HCT116 (cell line): ENCODE measurements around the gene RFX1. TPM values are rescaled to one million over a fixed set of nuclear protein-coding genes. Genes with fewer than 3 reads are reported as not detected.

Experiments
- ATAC-seq: fragments of 200-7000 bp; cut with Tn5 transposase; 2 replicates; pipeline ENCODE4 v1.9.1; 2020; ENCODE audit warnings: mild to moderate bottlenecking, moderate library complexity
- BruUV-seq: library from RNA; stranded (reverse); fragments of 400-500 nt; replicated peaks from 2 replicates; lab custom pipeline; 2021; lab: Mats Ljungman, UMichigan
- CTCF ChIA-PET: fragments of 300-600 bp; sonication (Branson Sonifier 250); formaldehyde crosslinking; loops from one replicate; lab custom pipeline; 2021; ENCODE audit warnings: antibody characterized with exemption; lab: Charles Lee
- POLR2A ChIA-PET: fragments of 300-600, 350-600 bp; sonication (Branson Sonifier 250); formaldehyde crosslinking; loops from one replicate; lab custom pipeline; 2021; ENCODE audit warnings: antibody characterized with exemption; lab: Charles Lee
- RAD21 ChIA-PET, 2 experiments: fragments of 300-600 bp; sonication (Branson Sonifier 250); formaldehyde crosslinking; loops; one replicate each; lab custom pipeline; 2023; ENCODE audit warnings: low total read pairs in 2 of 2; ENCODE audit not compliant: uncharacterized antibody in 2 of 2, unreplicated experiment in 2 of 2, low non-redundant PET in 1 of 2; lab: Charles Lee
- DNase-seq: peaks from one replicate; pipeline ENCODE4 v3.0.0-alpha.2; 2010; ENCODE audit warnings: low read depth, low spot score
- H2AFZ ChIP-seq: fragments of 200-600 bp; shearing (Covaris generic), sonication (generic); 2 replicates; pipeline ENCODE4 v1.6.1; 2017; ENCODE audit warnings: low read depth, mixed run types, mixed read lengths, antibody characterized with exemption, low read length; ENCODE audit not compliant: poor library complexity, severe bottlenecking
- H3K27ac ChIP-seq: 2 replicates; pipeline ENCODE4 v1.5.1; 2012; ENCODE audit warnings: low read depth, low read length
- H3K27me3 ChIP-seq: fragments of 200-600 bp; sonication (generic); 2 replicates; pipeline ENCODE4 v1.6.1; 2016; ENCODE audit warnings: mixed run types, low read length, mixed read lengths; ENCODE audit not compliant: insufficient read depth
- H3K36me3 ChIP-seq, 2 experiments: fragments of 200-500 bp in 1 of 2; fragments of 200-600 bp in 1 of 2; sonication (Bioruptor generic) in 1 of 2; sonication (generic) in 1 of 2; 2 replicates each; pipeline versions ENCODE4 v1.5.1 to v1.6.1; 2014 to 2016; ENCODE audit warnings: low read length in 2 of 2, inconsistent platforms in 1 of 2, mixed read lengths in 1 of 2, mixed run types in 1 of 2; ENCODE audit not compliant: insufficient read depth in 2 of 2, control insufficient read depth in 1 of 2
- H3K4me1 ChIP-seq, 2 experiments: fragments of 200-600 bp in 1 of 2; sonication (generic) in 1 of 2; 2 replicates each; pipeline versions ENCODE4 v1.5.1 to v1.6.1; 2012 to 2017; ENCODE audit warnings: low read length in 2 of 2, inconsistent platforms in 1 of 2, mild to moderate bottlenecking in 1 of 2, mixed read lengths in 1 of 2, mixed run types in 1 of 2, moderate library complexity in 1 of 2; ENCODE audit not compliant: insufficient read depth in 2 of 2, control insufficient read depth in 1 of 2
- H3K4me2 ChIP-seq: fragments of 200-600 bp; sonication (generic); 2 replicates; pipeline ENCODE4 v1.6.1; 2017; ENCODE audit warnings: mixed run types, low read length, mixed read lengths
- H3K4me3 ChIP-seq, 2 experiments: fragments of 200-600 bp in 1 of 2; sonication (generic) in 1 of 2; replicated peaks in 1 of 2; 2 replicates each; pipeline ENCODE4 v1.5.1; 2011 to 2016; ENCODE audit warnings: low read length in 2 of 2, control low read depth in 1 of 2, low read depth in 1 of 2, mild to moderate bottlenecking in 1 of 2, mixed read lengths in 1 of 2, mixed run types in 1 of 2
- H3K79me2 ChIP-seq: fragments of 200-600 bp; sonication (generic); 2 replicates; pipeline ENCODE4 v1.6.1; 2017; ENCODE audit warnings: mild to moderate bottlenecking, mixed run types, low read length, moderate library complexity, mixed read lengths; ENCODE audit not compliant: insufficient read depth
- H3K9ac ChIP-seq: fragments of 200-600 bp; sonication (generic); 2 replicates; pipeline ENCODE4 v1.6.1; 2016; ENCODE audit warnings: low read length, mixed read lengths
- H3K9me2 ChIP-seq: fragments of 200-600 bp; sonication (generic), shearing (Covaris generic); 2 replicates; pipeline ENCODE4 v1.6.1; 2017; ENCODE audit warnings: mixed run types, mild to moderate bottlenecking, moderate library complexity; ENCODE audit not compliant: insufficient read depth
- H3K9me3 ChIP-seq, 2 experiments: fragments of 200-500 bp in 1 of 2; fragments of 200-600 bp in 1 of 2; sonication (Bioruptor generic) in 1 of 2; sonication (generic) in 1 of 2; 2 replicates each; pipeline ENCODE4 v1.6.1; 2014 to 2017; ENCODE audit warnings: low read length in 2 of 2, mixed read lengths in 2 of 2, inconsistent platforms in 1 of 2, low read depth in 1 of 2, mild to moderate bottlenecking in 1 of 2, mixed run types in 1 of 2, moderate library complexity in 1 of 2; ENCODE audit not compliant: control insufficient read depth in 1 of 2, insufficient read depth in 1 of 2
- H4K20me1 ChIP-seq: fragments of 200-600 bp; sonication (generic), shearing (Covaris generic); 2 replicates; pipeline ENCODE4 v1.6.1; 2017; ENCODE audit warnings: mixed run types, mild to moderate bottlenecking, moderate library complexity; ENCODE audit not compliant: insufficient read depth
- CEBPB ChIP-seq: IDR thresholded peaks from 2 replicates; pipeline ENCODE4 v1.6.1; 2012; ENCODE audit warnings: low read depth
- ELF1 ChIP-seq: IDR thresholded peaks from 2 replicates; pipeline ENCODE4 v1.6.1; 2012; ENCODE audit warnings: low read depth, borderline replicate concordance
- EZH2phosphoT487 ChIP-seq: fragments of 200-600 bp; IDR thresholded peaks from 2 replicates; pipeline ENCODE4 v1.6.1; 2018; ENCODE audit warnings: antibody characterized with exemption, borderline replicate concordance
- JUND ChIP-seq: IDR thresholded peaks from 2 replicates; pipeline ENCODE4 v1.6.1; 2012
- POLR2A ChIP-seq: IDR thresholded peaks from 2 replicates; pipeline ENCODE4 v1.7.0; 2011; ENCODE audit warnings: borderline replicate concordance; ENCODE audit not compliant: insufficient read depth, insufficient read length; ENCODE audit errors: extremely low read depth
- RAD21 ChIP-seq: IDR thresholded peaks from 2 replicates; pipeline ENCODE4 v1.6.1; 2012; ENCODE audit warnings: low read depth, mild to moderate bottlenecking
- SIN3A ChIP-seq: IDR thresholded peaks from 2 replicates; pipeline ENCODE4 v1.6.1; 2012; ENCODE audit warnings: low read depth
- SP1 ChIP-seq: IDR thresholded peaks from 2 replicates; pipeline ENCODE4 v1.6.1; 2012; ENCODE audit warnings: low read depth
- SRF ChIP-seq: IDR thresholded peaks from 2 replicates; pipeline ENCODE4 v1.6.1; 2012; ENCODE audit warnings: low read depth
- TCF7L2 ChIP-seq: IDR thresholded peaks from 2 replicates; pipeline ENCODE4 v1.7.0; 2011; ENCODE audit warnings: borderline replicate concordance, inconsistent platforms; ENCODE audit not compliant: insufficient read depth, insufficient read length; ENCODE audit errors: extremely low read depth
- YY1 ChIP-seq: IDR thresholded peaks from 2 replicates; pipeline ENCODE4 v1.6.1; 2011; ENCODE audit warnings: low read length, low read depth, moderate library complexity, mild to moderate bottlenecking; ENCODE audit not compliant: insufficient replicate concordance; ENCODE audit errors: extremely low read depth
- ZFX ChIP-seq: fragments of 450-650 bp; IDR thresholded peaks from 2 replicates; pipeline ENCODE4 v1.6.1; 2017
- intact Hi-C: fragments of 100-400 bp; cut with micrococcal nuclease; formaldehyde crosslinking; loops from 2 replicates; pipeline ENCODE4 v1.10.0; 2022
- total RNA-seq: library from RNA; stranded (reverse); gene quantifications from one replicate; pipeline ENCODE4 v1.2.1, GENCODE V29; 2021; ENCODE audit not compliant: unreplicated experiment
- TF ChIP-seq, protein P1 (sequence below): IDR thresholded peaks from 2 replicates; pipeline ENCODE4 v1.6.1; 2012; ENCODE audit warnings: low read depth
- TF ChIP-seq, protein P2 (sequence below): IDR thresholded peaks from 2 replicates; pipeline ENCODE4 v1.6.1; 2011; ENCODE audit warnings: mild to moderate bottlenecking, low read length, moderate library complexity; ENCODE audit not compliant: insufficient replicate concordance; ENCODE audit errors: extremely low read depth

RFX1 gene
- total RNA-seq, 1 experiment from 2014 or later = 16.3 TPM

DNA sequence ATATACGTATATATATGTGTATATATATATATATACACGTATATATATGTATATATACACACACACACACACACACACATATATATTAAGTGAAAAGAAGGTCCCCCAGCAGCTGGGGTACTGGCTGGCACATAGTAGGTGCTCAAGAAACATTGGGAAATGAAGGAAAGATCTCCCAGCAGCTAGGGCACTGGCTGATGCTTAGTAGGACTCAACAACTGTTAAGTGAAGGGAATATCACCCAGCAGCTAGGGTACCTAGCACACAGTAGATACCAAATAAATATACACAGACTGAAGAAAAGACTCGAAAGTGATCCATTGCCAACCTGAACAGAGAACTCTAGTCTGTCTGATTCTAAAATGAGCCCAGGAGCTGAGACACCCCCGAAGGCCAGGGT is 80.1 kb downstream of the RFX1 start:
- H3K27ac ChIP-seq = no peak overlapping the region
- H3K9ac ChIP-seq = no peak overlapping the region
- no peaks in the 10 kb centered on the region for H3K79me2 ChIP-seq
- TF ChIP-seq YY1 (no peak), CEBPB (no peak), SP1 (no peak), TCF7L2 (no peak), ELF1 (no peak)
- TF ChIP-seq, all 23 proteins: peak for 0
- Histone ChIP-seq H3K27me3 (no peaks in the 10 kb centered on the region), H4K20me1 (no peaks in the 10 kb centered on the region), H2AFZ (no peak overlapping the region), H3K9me2 (no peaks in the 10 kb centered on the region), H3K4me1 (no peaks in the 10 kb centered on the region), H3K4me3 (no peak overlapping the region), H3K36me3 (peaks cover 12 to 15% of the 10 kb centered on the region in 2 experiments), H3K9me3 (no peaks in the 10 kb centered on the region), H3K4me2 (no peak overlapping the region)
- ChIA-PET CTCF (no interaction called here), RAD21 (no interaction called here), POLR2A (no interaction called here)
- DNase-seq = no peak
- ATAC-seq = no peak
- no TSS peak for BruUV-seq
- intact Hi-C loops = no loop called here

DNA sequence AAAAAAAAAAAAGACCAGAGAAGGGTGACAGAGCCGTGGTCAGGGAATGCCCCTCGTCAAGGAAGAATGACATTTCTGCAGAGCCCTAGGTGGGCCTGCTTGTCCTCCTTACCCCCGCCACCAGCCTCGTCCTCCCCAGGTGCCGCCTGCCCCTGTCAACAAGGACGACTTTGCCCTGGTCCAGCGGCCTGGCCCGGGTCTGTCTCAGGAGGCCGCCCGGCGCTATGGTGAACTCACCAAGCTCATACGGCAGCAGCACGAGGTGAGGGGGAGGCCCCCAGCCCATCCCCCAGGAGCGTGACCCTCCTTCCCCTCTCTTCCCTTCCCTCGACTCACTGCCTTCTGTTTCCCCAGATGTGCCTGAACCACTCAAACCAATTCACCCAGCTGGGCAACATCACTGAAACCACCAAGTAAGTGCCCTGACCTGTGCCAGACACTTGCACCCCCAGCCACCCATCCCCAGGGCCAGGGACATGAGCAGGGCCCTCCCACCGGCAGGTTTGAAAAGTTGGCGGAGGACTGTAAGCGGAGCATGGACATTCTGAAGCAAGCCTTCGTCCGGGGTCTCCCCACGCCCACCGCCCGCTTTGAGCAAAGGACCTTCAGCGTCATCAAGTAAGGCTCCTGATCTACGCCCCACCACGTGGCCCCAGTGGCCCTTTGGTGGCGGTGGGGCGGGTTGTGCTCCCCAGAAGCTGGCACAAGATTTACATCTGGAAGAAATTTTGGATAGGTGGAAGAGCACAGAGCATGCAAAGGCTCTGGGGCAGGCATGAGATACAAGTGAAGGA is 82.7 kb downstream of the RFX1 start:
- Histone ChIP-seq H2AFZ (no peak overlapping the region), H3K27ac (no peak overlapping the region), H3K4me2 (no peak overlapping the region), H3K9ac (no peak overlapping the region), H3K9me2 (no peaks in the 10 kb centered on the region), H3K4me3 (no peak overlapping the region), H3K9me3 (peaks cover 0 to 6% of the 10 kb centered on the region in 2 experiments; a peak in 1 of 4 replicates), H3K4me1 (no peaks in the 10 kb centered on the region), H3K36me3 (peaks cover 15 to 35% of the 10 kb centered on the region in 2 experiments), H3K27me3 (no peaks in the 10 kb centered on the region), H3K79me2 (no peaks in the 10 kb centered on the region), H4K20me1 (no peaks in the 10 kb centered on the region)
- ATAC-seq (no peak), DNase-seq (no peak)
- ChIA-PET RAD21 (no interaction called here), POLR2A (no interaction called here), CTCF (no interaction called here)
- BruUV-seq = no TSS peak
- intact Hi-C loops = no loop called here
- TF ChIP-seq SRF = no peak
- TF ChIP-seq, protein P1, sequence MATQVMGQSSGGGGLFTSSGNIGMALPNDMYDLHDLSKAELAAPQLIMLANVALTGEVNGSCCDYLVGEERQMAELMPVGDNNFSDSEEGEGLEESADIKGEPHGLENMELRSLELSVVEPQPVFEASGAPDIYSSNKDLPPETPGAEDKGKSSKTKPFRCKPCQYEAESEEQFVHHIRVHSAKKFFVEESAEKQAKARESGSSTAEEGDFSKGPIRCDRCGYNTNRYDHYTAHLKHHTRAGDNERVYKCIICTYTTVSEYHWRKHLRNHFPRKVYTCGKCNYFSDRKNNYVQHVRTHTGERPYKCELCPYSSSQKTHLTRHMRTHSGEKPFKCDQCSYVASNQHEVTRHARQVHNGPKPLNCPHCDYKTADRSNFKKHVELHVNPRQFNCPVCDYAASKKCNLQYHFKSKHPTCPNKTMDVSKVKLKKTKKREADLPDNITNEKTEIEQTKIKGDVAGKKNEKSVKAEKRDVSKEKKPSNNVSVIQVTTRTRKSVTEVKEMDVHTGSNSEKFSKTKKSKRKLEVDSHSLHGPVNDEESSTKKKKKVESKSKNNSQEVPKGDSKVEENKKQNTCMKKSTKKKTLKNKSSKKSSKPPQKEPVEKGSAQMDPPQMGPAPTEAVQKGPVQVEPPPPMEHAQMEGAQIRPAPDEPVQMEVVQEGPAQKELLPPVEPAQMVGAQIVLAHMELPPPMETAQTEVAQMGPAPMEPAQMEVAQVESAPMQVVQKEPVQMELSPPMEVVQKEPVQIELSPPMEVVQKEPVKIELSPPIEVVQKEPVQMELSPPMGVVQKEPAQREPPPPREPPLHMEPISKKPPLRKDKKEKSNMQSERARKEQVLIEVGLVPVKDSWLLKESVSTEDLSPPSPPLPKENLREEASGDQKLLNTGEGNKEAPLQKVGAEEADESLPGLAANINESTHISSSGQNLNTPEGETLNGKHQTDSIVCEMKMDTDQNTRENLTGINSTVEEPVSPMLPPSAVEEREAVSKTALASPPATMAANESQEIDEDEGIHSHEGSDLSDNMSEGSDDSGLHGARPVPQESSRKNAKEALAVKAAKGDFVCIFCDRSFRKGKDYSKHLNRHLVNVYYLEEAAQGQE = no peak
- TF ChIP-seq POLR2A = no peak
- no peak for TF ChIP-seq ZFX
- TF ChIP-seq RAD21 = no peak
- no peak for TF ChIP-seq TCF7L2
- TF ChIP-seq, protein P2, sequence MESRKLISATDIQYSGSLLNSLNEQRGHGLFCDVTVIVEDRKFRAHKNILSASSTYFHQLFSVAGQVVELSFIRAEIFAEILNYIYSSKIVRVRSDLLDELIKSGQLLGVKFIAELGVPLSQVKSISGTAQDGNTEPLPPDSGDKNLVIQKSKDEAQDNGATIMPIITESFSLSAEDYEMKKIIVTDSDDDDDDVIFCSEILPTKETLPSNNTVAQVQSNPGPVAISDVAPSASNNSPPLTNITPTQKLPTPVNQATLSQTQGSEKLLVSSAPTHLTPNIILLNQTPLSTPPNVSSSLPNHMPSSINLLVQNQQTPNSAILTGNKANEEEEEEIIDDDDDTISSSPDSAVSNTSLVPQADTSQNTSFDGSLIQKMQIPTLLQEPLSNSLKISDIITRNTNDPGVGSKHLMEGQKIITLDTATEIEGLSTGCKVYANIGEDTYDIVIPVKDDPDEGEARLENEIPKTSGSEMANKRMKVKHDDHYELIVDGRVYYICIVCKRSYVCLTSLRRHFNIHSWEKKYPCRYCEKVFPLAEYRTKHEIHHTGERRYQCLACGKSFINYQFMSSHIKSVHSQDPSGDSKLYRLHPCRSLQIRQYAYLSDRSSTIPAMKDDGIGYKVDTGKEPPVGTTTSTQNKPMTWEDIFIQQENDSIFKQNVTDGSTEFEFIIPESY = no peak
- TF ChIP-seq JUND = no peak
- TF ChIP-seq SIN3A = no peak
- TF ChIP-seq EZH2phosphoT487 = no peak
